Kidney (tissue), 14 donors: ENCODE measurements around the gene IL17B. TPM values are rescaled to one million over a fixed set of nuclear protein-coding genes. Genes with fewer than 3 reads are reported as not detected.

Source experiments
- DNase-seq, 5 donors: peaks; one replicate each; pipeline ENCODE4 v3.0.0-alpha.2; 2013 to 2020
- FAIRE-seq: peaks from 2 replicates; lab custom pipeline; 2012; peaks lifted over from hg19 to GRCh38; lab: Jason Lieb, UNC
- H3K27ac ChIP-seq, 2 donors: one replicate each; pipeline ENCODE4 v1.7.0; 2013; ENCODE audit warnings: low read depth in 2 of 2, low read length in 2 of 2, inconsistent platforms in 1 of 2
- H3K27me3 ChIP-seq: one replicate; pipeline ENCODE4 v1.7.1; 2013; ENCODE audit warnings: low read length, inconsistent platforms; ENCODE audit not compliant: control insufficient read depth, insufficient read depth
- H3K36me3 ChIP-seq, 3 donors: one replicate each; pipeline versions ENCODE4 v1.7.0 to v1.7.1; 2013; ENCODE audit warnings: low read length in 3 of 3, control low read depth in 1 of 3, inconsistent platforms in 1 of 3; ENCODE audit not compliant: insufficient read depth in 3 of 3, control insufficient read depth in 2 of 3
- H3K4me1 ChIP-seq, 3 donors: one replicate each; pipeline versions ENCODE4 v1.7.0 to v1.7.1; 2013; ENCODE audit warnings: low read length in 3 of 3, inconsistent platforms in 1 of 3, low read depth in 1 of 3; ENCODE audit not compliant: control insufficient read depth in 2 of 3, insufficient read depth in 2 of 3
- H3K4me3 ChIP-seq, 3 donors: one replicate each; pipeline versions ENCODE4 v1.7.0 to v1.8.1; 2013; ENCODE audit warnings: low read length in 3 of 3, control low read depth in 1 of 3, inconsistent platforms in 1 of 3
- H3K9ac ChIP-seq, 3 donors: one replicate each; pipeline versions ENCODE4 v1.7.0 to v1.7.1; 2013; ENCODE audit warnings: low read length in 3 of 3, control low read depth in 1 of 3, inconsistent platforms in 1 of 3
- H3K9me3 ChIP-seq, 3 donors: one replicate each; pipeline versions ENCODE4 v1.7.0 to v1.7.1; 2013; ENCODE audit warnings: low read length in 3 of 3, control low read depth in 1 of 3, inconsistent platforms in 1 of 3; ENCODE audit not compliant: control insufficient read depth in 2 of 3, insufficient read depth in 1 of 3
- CTCF ChIP-seq: IDR thresholded peaks from 3 replicates; pipeline ENCODE4 v1.5.1; 2012; ENCODE audit warnings: mild to moderate bottlenecking, moderate library complexity, borderline replicate concordance; ENCODE audit not compliant: insufficient read depth; ENCODE audit errors: extremely low read depth
- intact Hi-C: fragments of 100-400 bp; cut with DNase I; formaldehyde crosslinking; loops from one replicate; pipeline ENCODE4 v1.11.1; 2022
- polyA plus RNA-seq: library from polyadenylated mRNA; stranded (reverse); fragments of 350-450 nt; fragmentation: Illumina TruSeq; extraction: RNeasy Lipid Tissue Mini Kit (QIAGEN cat#74804); gene quantifications from one replicate; pipeline ENCODE4 v1.2.3, GENCODE V29; 2014; ENCODE audit warnings: low read depth, low replicate concordance; ENCODE audit not compliant: insufficient read depth
- total RNA-seq: library from RNA; stranded (reverse); fragmentation: NEBNext Ultra II Directional; extraction: Animal tissue kit (Norgen Biotek cat#: 25700); gene quantifications from one replicate; pipeline ENCODE4 v1.2.1, GENCODE V29; 2021
- donor health status: control.
- donor health status: control.
- donor health status: control.
- donor health status: control.
- donor health status: control.
- donor health status: DM: yes; HTN: yes; CAD: no.
- donor health status: Normal renal cell carcinoma (clear cell type).

The IL17B gene
- total and polyA plus RNA-seq, 2 donors from 2014 or later, result 1.4 to 4.7 TPM

GRCh38 chr5:149374801-149375200, 4.3 kb downstream of the IL17B start:
- no peak for TF ChIP-seq CTCF
- no peak overlapping the region for H3K9ac ChIP-seq
- no peak overlapping the region for H3K4me3 ChIP-seq
- DNase-seq (no peak), FAIRE-seq (no peak)
- H3K36me3 ChIP-seq, result no peaks in the 10 kb centered on the region
- intact Hi-C loops, result loop anchor here (10.0 kb wide), 1 partner anchor 60 kb away; no protein-coding TSS in a partner anchor
- H3K9me3 ChIP-seq, result no peaks in the 10 kb centered on the region
- H3K4me1 ChIP-seq, result peaks cover 0 to 4% (median 4%) of the 10 kb centered on the region in 3 donors
- no peaks in the 10 kb centered on the region for H3K27me3 ChIP-seq
- H3K27ac ChIP-seq, result no peak overlapping the region

GRCh38 chr5:149374303-149374702, 4.8 kb downstream of the IL17B start:
- intact Hi-C loops, result loop anchor here (10.0 kb wide), 1 partner anchor 60 kb away; no protein-coding TSS in a partner anchor

GRCh38 chr5:149372932-149373331, 6.2 kb downstream of the IL17B start:
- H3K4me1 ChIP-seq, result peaks cover 0 to 4% (median 0%) of the 10 kb centered on the region in 3 donors
- no peak overlapping the region for H3K9ac ChIP-seq
- DNase-seq, result no peak
- TF ChIP-seq CTCF, result no peak
- no peaks in the 10 kb centered on the region for H3K9me3 ChIP-seq
- H3K27me3 ChIP-seq, result no peaks in the 10 kb centered on the region
- no peak overlapping the region for H3K27ac ChIP-seq
- H3K36me3 ChIP-seq, result no peaks in the 10 kb centered on the region
- intact Hi-C loops, result loop anchor here (10.0 kb wide), 1 partner anchor 62 kb away; no protein-coding TSS in a partner anchor
- no peak for FAIRE-seq
- no peak overlapping the region for H3K4me3 ChIP-seq

More at GRCh38 chr5:149374303-149374702, 4.8 kb downstream of the IL17B start:
- H3K27me3 ChIP-seq, result no peaks in the 10 kb centered on the region
- no peak overlapping the region for H3K27ac ChIP-seq
- H3K36me3 ChIP-seq, result no peaks in the 10 kb centered on the region
- FAIRE-seq, result no peak
- no peak for TF ChIP-seq CTCF
- H3K4me3 ChIP-seq, result no peak overlapping the region
- H3K9ac ChIP-seq, result no peak overlapping the region
- no peak for DNase-seq
- H3K4me1 ChIP-seq, result peaks cover 0 to 4% (median 4%) of the 10 kb centered on the region in 3 donors
- no peaks in the 10 kb centered on the region for H3K9me3 ChIP-seq
